Nephron progenitor cell (in vitro differentiated cells): Measurements from ENCODE around the gene DGKQ.

Experiments used
- DNase-seq: peaks from one replicate; pipeline ENCODE4 v3.0.0; 2021
- H3K27ac Mint-ChIP-seq: 2 replicates; pipeline ENCODE4 v1.8.0; 2021; ENCODE audit warnings: mild to moderate bottlenecking, moderate library complexity, mixed read lengths
- H3K27me3 Mint-ChIP-seq: 2 replicates; pipeline ENCODE4 v1.8.0; 2021; ENCODE audit warnings: mild to moderate bottlenecking, low read depth, mixed read lengths; ENCODE audit not compliant: poor library complexity
- H3K36me3 Mint-ChIP-seq: 2 replicates; pipeline ENCODE4 v1.8.0; 2021; ENCODE audit warnings: low read depth, mixed read lengths
- H3K4me1 Mint-ChIP-seq: 2 replicates; pipeline ENCODE4 v1.8.0; 2021; ENCODE audit warnings: mixed read lengths
- H3K4me3 Mint-ChIP-seq: 2 replicates; pipeline ENCODE4 v1.8.0; 2021; ENCODE audit warnings: mild to moderate bottlenecking, moderate library complexity, mixed read lengths
- H3K9me3 Mint-ChIP-seq: 2 replicates; pipeline ENCODE4 v1.8.0; 2021; ENCODE audit warnings: mild to moderate bottlenecking, moderate library complexity, mixed read lengths
- CTCF ChIP-seq: fragments of 200-600 bp; sonication (generic); IDR thresholded peaks from 2 replicates; pipeline ENCODE4 v1.5.0; 2021; ENCODE audit warnings: antibody characterized with exemption

Gene DGKQ

GRCh38 chr4:992297-993110, 19.1 kb upstream of the DGKQ start:
- peak; percentile 42 for DNase-seq
- Mint-ChIP-seq H3K36me3 (no peaks in the 10 kb centered on the region), H3K4me3 (no peak overlapping the region), H3K27me3 (peaks cover 24% of the 10 kb centered on the region), H3K27ac (no peak overlapping the region), H3K9me3 (no peaks in the 10 kb centered on the region), H3K4me1 (peaks cover 6% of the 10 kb centered on the region)
- TF ChIP-seq CTCF, result no peak

GRCh38 chr4:991451-992296, 18.3 kb upstream of the DGKQ start:
- Mint-ChIP-seq H3K9me3 (no peaks in the 10 kb centered on the region), H3K27me3 (peaks cover 19% of the 10 kb centered on the region), H3K36me3 (no peaks in the 10 kb centered on the region), H3K4me3 (no peak overlapping the region), H3K4me1 (peaks cover 6% of the 10 kb centered on the region), H3K27ac (no peak overlapping the region)
- TF ChIP-seq CTCF, result no peak
- DNase-seq, result peak; percentile 1

- H3K4me3 Mint-ChIP-seq, result no peak overlapping the region
- H3K27me3 Mint-ChIP-seq, result peaks cover 14% of the 10 kb centered on the region
- no peaks in the 10 kb centered on the region for H3K9me3 Mint-ChIP-seq
- no peak overlapping the region for H3K27ac Mint-ChIP-seq
- DNase-seq, result no peak
- no peak for TF ChIP-seq CTCF
- no peaks in the 10 kb centered on the region for H3K36me3 Mint-ChIP-seq
- H3K4me1 Mint-ChIP-seq, result peaks cover 14% of the 10 kb centered on the region
Measured at GRCh38 chr4:990746-991367, 17.5 kb upstream of the DGKQ start.

- no peak overlapping the region for H3K27ac Mint-ChIP-seq
- H3K4me1 Mint-ChIP-seq, result peaks cover 21% of the 10 kb centered on the region
- H3K4me3 Mint-ChIP-seq, result no peak overlapping the region
- TF ChIP-seq CTCF, result no peak
- peaks cover 12% of the 10 kb centered on the region for H3K27me3 Mint-ChIP-seq
- no peak for DNase-seq
- no peaks in the 10 kb centered on the region for H3K36me3 Mint-ChIP-seq
- no peaks in the 10 kb centered on the region for H3K9me3 Mint-ChIP-seq
Measured at GRCh38 chr4:989722-990471, 16.5 kb upstream of the DGKQ start.

- no peak for TF ChIP-seq CTCF
- Mint-ChIP-seq H3K27me3 (peaks cover 11% of the 10 kb centered on the region), H3K4me3 (no peak overlapping the region), H3K4me1 (peaks cover 21% of the 10 kb centered on the region), H3K27ac (no peak overlapping the region), H3K36me3 (no peaks in the 10 kb centered on the region), H3K9me3 (no peaks in the 10 kb centered on the region)
- no peak for DNase-seq
Measured at GRCh38 chr4:988726-989721, 15.7 kb upstream of the DGKQ start.
